Measurements from ENCODE around the gene PRKAR2A.
A peak's percentile ranks its signal among the peaks of the same experiment; 100 is the strongest.
"Not testable (repeated sequence)": the region's sequence is repeated elsewhere in the genome, so short reads cannot be mapped to it uniquely, and the experiment has no call there.

Gene PRKAR2A

GRCh38 chr3:48835650-48836366 lies 11.9 kb downstream of the PRKAR2A start:
- DNase-seq, result no peak

GRCh38 chr3:48832684-48833083 lies 15.0 kb downstream of the PRKAR2A start:
- DNase-seq, result no peak

- DNase-seq, result no peak
Measured at GRCh38 chr3:48830715-48831114, 17.0 kb downstream of the PRKAR2A start.

GRCh38 chr3:48829525-48829924 lies 18.1 kb downstream of the PRKAR2A start:
- not testable (repeated sequence) for DNase-seq

- DNase-seq, result not testable (repeated sequence)
Measured at GRCh38 chr3:48827874-48828273, 19.8 kb downstream of the PRKAR2A start.

- no peak for DNase-seq
Measured at GRCh38 chr3:48826451-48826850, 21.2 kb downstream of the PRKAR2A start.

- DNase-seq, result no peak
Measured at GRCh38 chr3:48820612-48821324, 26.9 kb downstream of the PRKAR2A start.

- DNase-seq, result no peak
Measured at GRCh38 chr3:48819234-48820221, 28.1 kb downstream of the PRKAR2A start.

- DNase-seq, result no peak
Measured at GRCh38 chr3:48811524-48811923, 36.1 kb downstream of the PRKAR2A start.

GRCh38 chr3:48804930-48805329 lies 42.7 kb downstream of the PRKAR2A start:
- no peak for DNase-seq

GRCh38 chr3:48800831-48801230 lies 46.8 kb downstream of the PRKAR2A start:
- not testable (repeated sequence) for DNase-seq

- no peak for DNase-seq
Measured at GRCh38 chr3:48798998-48799397, 48.7 kb downstream of the PRKAR2A start.

- no peak for DNase-seq
Measured at GRCh38 chr3:48797626-48798025, 50.0 kb downstream of the PRKAR2A start.

GRCh38 chr3:48795997-48796732 lies 51.5 kb downstream of the PRKAR2A start:
- DNase-seq, result no peak

GRCh38 chr3:48793484-48793883 lies 54.2 kb downstream of the PRKAR2A start:
- not testable (repeated sequence) for DNase-seq

- DNase-seq, result no peak
Measured at GRCh38 chr3:48789665-48790064, 58.0 kb downstream of the PRKAR2A start.

- peak; percentile 21 for DNase-seq
Measured at GRCh38 chr3:48788544-48789162, 59.0 kb downstream of the PRKAR2A start.

GRCh38 chr3:48784426-48785120 lies 63.1 kb downstream of the PRKAR2A start:
- no peak for DNase-seq

- DNase-seq, result no peak
Measured at GRCh38 chr3:48783304-48783703, 64.4 kb downstream of the PRKAR2A start.

GRCh38 chr3:48782046-48782445 lies 65.6 kb downstream of the PRKAR2A start:
- no peak for DNase-seq

GRCh38 chr3:48778565-48778964 lies 69.1 kb downstream of the PRKAR2A start:
- DNase-seq, result not testable (repeated sequence)

Measured in CD4-positive, alpha-beta T cell treated with Interleukin-6 for 4 hours (primary cell).